Stimulated activated CD4-positive, alpha-beta T cell treated with anti-CD3 and anti-CD28 coated beads, Interleukin-4, amount 100 ng/mL, for 1 hour (primary cell): Measurements from ENCODE around the gene RNU7-1.

Experiments
- DNase-seq: peaks from one replicate; pipeline ENCODE4 v3.0.0-alpha.2; 2020

The RNU7-1 gene

GRCh38 chr12:6968426-6968825 is 24.8 kb downstream of the RNU7-1 start:
- DNase-seq: no peak

GRCh38 chr12:6970096-6970527 is 26.5 kb downstream of the RNU7-1 start:
- no peak for DNase-seq

- DNase-seq: no peak
Measured at GRCh38 chr12:6974180-6974579, 30.6 kb downstream of the RNU7-1 start.

GRCh38 chr12:6975297-6976032 is 31.8 kb downstream of the RNU7-1 start:
- DNase-seq: no peak

GRCh38 chr12:6977653-6978052 is 34.0 kb downstream of the RNU7-1 start:
- DNase-seq: no peak

- no peak for DNase-seq
Measured at GRCh38 chr12:6978188-6978587, 34.6 kb downstream of the RNU7-1 start.

GRCh38 chr12:6978611-6979011 is 35.0 kb downstream of the RNU7-1 start:
- DNase-seq: no peak

- DNase-seq: no peak
Measured at GRCh38 chr12:6979021-6979420, 35.4 kb downstream of the RNU7-1 start.

- no peak for DNase-seq
Measured at GRCh38 chr12:6979453-6979852, 35.8 kb downstream of the RNU7-1 start.

GRCh38 chr12:6980075-6980474 is 36.5 kb downstream of the RNU7-1 start:
- DNase-seq: no peak

GRCh38 chr12:6980740-6981139 is 37.1 kb downstream of the RNU7-1 start:
- no peak for DNase-seq

GRCh38 chr12:6981152-6982052 is 37.8 kb downstream of the RNU7-1 start:
- no peak for DNase-seq

GRCh38 chr12:6982532-6982931 is 38.9 kb downstream of the RNU7-1 start:
- no peak for DNase-seq

- DNase-seq: no peak
Measured at GRCh38 chr12:6987956-6988553, 44.4 kb downstream of the RNU7-1 start.
